ENCODE data around the gene EXTL1.

EXTL1 gene

DNA sequence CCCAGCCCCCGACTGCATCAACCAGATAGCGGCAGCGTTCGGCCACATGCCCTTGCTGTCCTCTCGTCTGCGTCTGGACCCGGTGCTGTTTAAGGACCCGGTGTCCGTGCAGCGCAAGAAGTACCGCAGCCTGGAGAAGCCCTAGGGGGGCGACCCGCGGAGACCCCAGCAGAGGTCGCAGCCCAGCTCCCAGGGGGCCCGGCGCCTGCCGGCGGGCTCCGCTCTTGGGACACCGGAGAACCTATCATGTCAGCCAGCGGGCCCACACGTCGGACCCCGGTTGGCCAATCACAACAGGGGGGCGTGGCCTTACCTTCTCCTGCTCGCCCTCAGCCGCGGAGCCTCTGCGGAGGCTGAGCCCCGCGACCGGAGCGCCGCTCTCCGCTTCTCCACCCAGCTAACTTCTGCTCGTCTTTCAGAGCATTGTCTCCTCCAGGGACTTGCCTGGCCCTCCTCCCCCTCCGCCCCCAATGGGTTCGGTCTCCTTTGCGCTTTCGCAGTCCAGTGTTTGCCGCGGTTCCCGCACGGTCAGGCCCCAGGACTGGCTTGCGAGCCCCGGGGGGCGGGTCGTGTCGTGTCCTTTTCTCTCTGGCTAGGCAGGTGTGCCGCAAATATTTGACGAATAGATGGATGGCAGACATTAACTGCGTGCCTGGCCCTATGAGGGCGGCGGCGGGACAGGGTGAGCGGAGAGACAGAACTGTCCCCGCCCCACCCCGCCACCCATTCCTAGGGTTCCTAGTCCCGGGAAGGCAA is 13.8 kb downstream of the EXTL1 start:
- H3K9me3 ChIP-seq: no peaks in the 10 kb centered on the region
- H3K4me3 ChIP-seq: peak overlapping the region; percentile 61
- H3K27me3 ChIP-seq (ENCODE audit: low read depth): no peaks in the 10 kb centered on the region
- H3K36me3 ChIP-seq (replicated peaks): no peaks in the 10 kb centered on the region
- peaks cover 11% of the 10 kb centered on the region for H3K4me1 ChIP-seq
- in situ Hi-C loops (cut with MboI; ENCODE audit: low sequenced_read_pairs): no loop called here
- peak; percentile 95 to 98 for DNase-seq (ENCODE audit: low spot score in 2 of 2)

DNA sequence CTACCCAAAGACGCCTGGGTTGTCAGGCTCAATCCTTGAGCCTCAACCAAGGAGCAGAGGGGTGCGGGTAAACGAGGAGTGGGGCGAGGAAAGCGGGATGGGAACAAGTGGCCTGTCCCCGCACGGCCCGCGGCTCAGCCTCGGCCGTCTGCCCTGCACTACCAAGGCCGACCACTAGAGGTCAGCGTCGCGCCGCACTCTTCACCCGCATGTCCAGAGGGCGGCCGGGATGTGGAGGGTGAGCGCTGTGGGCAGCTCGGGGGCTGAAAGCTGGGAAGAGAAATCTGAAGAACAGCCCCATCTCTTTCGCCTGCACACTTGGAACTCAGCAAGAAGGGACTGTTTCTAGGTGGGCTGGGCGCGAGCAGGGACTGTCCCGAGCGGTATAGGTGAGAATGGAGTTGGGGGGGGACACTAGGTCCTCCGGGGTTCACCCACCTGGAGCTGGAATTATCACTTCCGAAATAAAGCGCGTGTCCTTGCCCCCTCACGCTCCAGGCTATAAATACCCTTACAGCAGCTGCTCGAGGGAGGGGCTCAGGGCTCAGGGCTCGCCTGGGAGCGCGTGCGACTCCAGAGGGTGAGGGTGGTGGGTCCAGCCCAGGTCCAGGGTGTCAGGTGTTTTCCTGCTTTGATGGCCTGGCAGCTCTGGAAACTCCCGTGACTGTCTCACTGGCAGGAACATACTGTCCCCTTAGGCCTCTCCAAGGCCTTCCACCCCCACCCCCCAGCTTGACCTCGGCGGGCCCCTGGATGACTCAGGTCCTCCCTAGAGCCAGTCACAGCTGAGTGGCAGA is 14.6 kb downstream of the EXTL1 start:
- no peaks in the 10 kb centered on the region for H3K9me3 ChIP-seq
- H3K27me3 ChIP-seq (ENCODE audit: low read depth): no peaks in the 10 kb centered on the region
- H3K4me3 ChIP-seq: peak overlapping the region; percentile 61
- peaks cover 11% of the 10 kb centered on the region for H3K4me1 ChIP-seq
- H3K36me3 ChIP-seq (replicated peaks): no peaks in the 10 kb centered on the region
- in situ Hi-C loops (cut with MboI; ENCODE audit: low sequenced_read_pairs): no loop called here
- DNase-seq (ENCODE audit: low spot score in 2 of 2): peak; percentile 59 to 92

DNA sequence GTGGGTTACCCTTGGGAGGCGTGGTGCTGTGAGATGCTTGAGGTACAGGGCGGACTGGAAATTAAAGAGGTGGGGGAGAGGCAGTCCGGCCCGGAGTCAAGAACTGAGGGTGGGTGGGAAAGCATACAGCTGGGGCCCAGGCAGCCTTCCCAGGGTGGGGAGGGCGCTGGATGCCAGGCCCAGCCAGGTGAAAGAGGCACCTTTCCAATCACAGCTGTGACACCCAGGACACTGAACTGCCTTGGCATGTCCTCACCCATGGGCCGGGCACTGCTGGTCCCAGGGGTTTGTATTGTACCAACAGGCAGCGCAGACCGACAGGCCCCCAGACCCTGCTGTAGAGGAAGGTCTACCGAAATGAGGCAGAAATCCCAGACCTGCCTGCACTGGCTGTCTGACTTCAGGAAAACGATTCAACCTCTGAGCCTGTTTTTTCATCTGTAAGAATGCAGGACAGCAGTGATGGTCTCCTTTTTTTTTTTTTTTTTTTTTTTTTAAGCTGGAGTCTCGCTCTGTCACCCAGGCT is 15.2 kb downstream of the EXTL1 start:
- H3K4me3 ChIP-seq: no peak overlapping the region
- H3K4me1 ChIP-seq: peaks cover 11% of the 10 kb centered on the region
- H3K9me3 ChIP-seq: no peaks in the 10 kb centered on the region
- DNase-seq (ENCODE audit: low spot score in 2 of 2): no peak
- H3K36me3 ChIP-seq (replicated peaks): no peaks in the 10 kb centered on the region
- in situ Hi-C loops (cut with MboI; ENCODE audit: low sequenced_read_pairs): no loop called here
- no peaks in the 10 kb centered on the region for H3K27me3 ChIP-seq (ENCODE audit: low read depth)

DNA sequence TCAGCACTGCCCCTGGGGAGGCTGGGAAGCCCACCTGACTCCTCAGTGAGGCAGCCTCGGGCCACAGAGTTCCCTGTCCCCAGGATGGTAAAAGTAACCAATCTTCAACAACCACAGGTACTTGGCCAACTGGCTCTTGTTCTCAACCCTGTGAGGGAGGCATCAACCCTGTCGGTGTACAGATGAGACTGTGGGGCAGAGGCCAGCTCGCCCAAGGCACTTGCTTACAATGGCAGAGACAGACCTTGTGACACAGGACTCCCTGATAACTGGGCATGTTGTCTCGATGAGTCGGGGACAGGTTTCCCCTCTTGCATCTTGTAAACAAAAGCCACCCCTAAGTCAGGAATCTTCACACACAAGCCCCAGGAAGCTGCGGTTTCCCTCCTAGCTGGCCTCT is 16.3 kb downstream of the EXTL1 start:
- no peaks in the 10 kb centered on the region for H3K36me3 ChIP-seq (replicated peaks)
- H3K4me1 ChIP-seq: peaks cover 11% of the 10 kb centered on the region
- DNase-seq (ENCODE audit: low spot score in 2 of 2): no peak
- H3K9me3 ChIP-seq: no peaks in the 10 kb centered on the region
- no peak overlapping the region for H3K4me3 ChIP-seq
- in situ Hi-C loops (cut with MboI; ENCODE audit: low sequenced_read_pairs): no loop called here
- peaks cover 5% of the 10 kb centered on the region; the same call in 1 of the 2 replicates for H3K27me3 ChIP-seq (ENCODE audit: low read depth)

GRCh38 chr1:26038477-26038876 is 16.9 kb downstream of the EXTL1 start:
- Histone ChIP-seq H3K4me3 (no peak overlapping the region), H3K4me1 (peaks cover 11% of the 10 kb centered on the region), H3K36me3 (replicated peaks) (no peaks in the 10 kb centered on the region), H3K9me3 (no peaks in the 10 kb centered on the region), H3K27me3 (ENCODE audit: low read depth) (peaks cover 5% of the 10 kb centered on the region; the same call in 1 of the 2 replicates)
- DNase-seq (ENCODE audit: low spot score in 2 of 2): no peak
- in situ Hi-C loops (cut with MboI; ENCODE audit: low sequenced_read_pairs): no loop called here

DNA sequence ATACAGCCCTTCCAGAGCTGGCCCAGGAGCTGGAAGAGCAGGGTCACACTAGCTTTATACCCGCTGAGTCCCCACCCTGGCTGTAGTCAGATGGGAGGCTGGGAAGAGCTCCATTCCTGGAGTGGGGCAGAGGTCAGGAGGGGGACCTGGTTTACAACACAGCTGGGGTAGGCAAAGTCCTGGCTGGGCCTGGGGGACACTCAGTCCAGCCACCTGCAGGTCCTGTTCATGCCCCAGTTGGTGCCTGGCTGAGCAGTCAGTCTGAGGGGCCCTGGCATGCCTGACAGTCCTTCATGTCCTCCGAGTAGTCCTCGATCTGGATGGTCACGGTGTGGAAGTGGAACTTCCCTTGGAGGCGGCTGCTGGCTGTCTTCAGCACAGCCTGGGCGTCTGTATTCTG is 17.3 kb downstream of the EXTL1 start:
- Histone ChIP-seq H3K9me3 (no peaks in the 10 kb centered on the region), H3K4me1 (peaks cover 11% of the 10 kb centered on the region), H3K27me3 (ENCODE audit: low read depth) (peaks cover 5% of the 10 kb centered on the region; the same call in 1 of the 2 replicates), H3K36me3 (replicated peaks) (no peaks in the 10 kb centered on the region), H3K4me3 (no peak overlapping the region)
- in situ Hi-C loops (cut with MboI; ENCODE audit: low sequenced_read_pairs): no loop called here
- DNase-seq (ENCODE audit: low spot score in 2 of 2): no peak

DNA sequence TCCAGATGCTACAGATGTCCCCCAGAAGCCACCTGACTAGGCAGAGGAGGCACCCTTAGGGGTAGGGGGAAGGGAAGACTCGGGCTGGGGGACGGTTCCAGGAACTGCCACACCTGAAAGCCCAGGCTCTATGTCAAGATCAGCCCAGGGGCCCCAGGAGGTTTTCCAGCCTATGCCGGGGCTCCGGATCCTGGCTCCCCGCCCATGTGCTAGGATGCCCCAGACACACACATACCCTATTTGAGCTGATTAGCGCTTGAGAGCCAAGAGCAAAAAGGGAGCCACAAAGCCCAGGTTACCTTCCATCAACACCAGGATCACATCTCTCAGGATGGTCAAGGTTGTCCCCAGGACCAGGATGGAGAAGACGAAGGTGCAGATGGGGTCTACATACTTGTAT is 19.8 kb downstream of the EXTL1 start:
- DNase-seq (ENCODE audit: low spot score in 2 of 2): no peak
- Histone ChIP-seq H3K4me3 (no peak overlapping the region), H3K36me3 (replicated peaks) (no peaks in the 10 kb centered on the region), H3K27me3 (ENCODE audit: low read depth) (peaks cover 28% of the 10 kb centered on the region), H3K4me1 (peaks cover under 1% of the 10 kb centered on the region), H3K9me3 (no peaks in the 10 kb centered on the region)
- in situ Hi-C loops (cut with MboI; ENCODE audit: low sequenced_read_pairs): loop anchor here (5.0 kb wide), 1 partner anchor 116 kb away; the partner anchor contains the start of gene FAM110D

- Histone ChIP-seq H3K36me3 (replicated peaks) (no peaks in the 10 kb centered on the region), H3K27me3 (ENCODE audit: low read depth) (peaks cover 34% of the 10 kb centered on the region), H3K4me1 (no peaks in the 10 kb centered on the region), H3K9me3 (no peaks in the 10 kb centered on the region), H3K4me3 (no peak overlapping the region)
- DNase-seq (ENCODE audit: low spot score in 2 of 2): no peak
- in situ Hi-C loops (cut with MboI; ENCODE audit: low sequenced_read_pairs): loop anchor here (5.0 kb wide), 1 partner anchor 115 kb away; the partner anchor contains the start of gene FAM110D
Observed at GRCh38 chr1:26041978-26042377, 20.4 kb downstream of the EXTL1 start.

GRCh38 chr1:26043765-26044164 is 22.2 kb downstream of the EXTL1 start:
- in situ Hi-C loops (cut with MboI; ENCODE audit: low sequenced_read_pairs): loop anchor here (5.0 kb wide), 1 partner anchor 114 kb away; the partner anchor contains the start of gene FAM110D
- H3K27me3 ChIP-seq (ENCODE audit: low read depth): peaks cover 43% of the 10 kb centered on the region
- H3K4me3 ChIP-seq: no peak overlapping the region
- H3K36me3 ChIP-seq (replicated peaks): no peaks in the 10 kb centered on the region
- H3K4me1 ChIP-seq: no peaks in the 10 kb centered on the region
- no peak for DNase-seq (ENCODE audit: low spot score in 2 of 2)
- no peaks in the 10 kb centered on the region for H3K9me3 ChIP-seq

- in situ Hi-C loops (cut with MboI; ENCODE audit: low sequenced_read_pairs): loop anchor here (5.0 kb wide), 1 partner anchor 113 kb away; the partner anchor contains the start of gene FAM110D
- no peaks in the 10 kb centered on the region for H3K9me3 ChIP-seq
- no peaks in the 10 kb centered on the region for H3K4me1 ChIP-seq
- peaks cover 43% of the 10 kb centered on the region for H3K27me3 ChIP-seq (ENCODE audit: low read depth)
- no peaks in the 10 kb centered on the region for H3K36me3 ChIP-seq (replicated peaks)
- DNase-seq (ENCODE audit: low spot score in 2 of 2): no peak
- H3K4me3 ChIP-seq: no peak overlapping the region
Observed at GRCh38 chr1:26044414-26044813, 22.8 kb downstream of the EXTL1 start.

- Histone ChIP-seq H3K36me3 (replicated peaks) (no peaks in the 10 kb centered on the region), H3K4me1 (no peaks in the 10 kb centered on the region), H3K4me3 (no peak overlapping the region), H3K27me3 (ENCODE audit: low read depth) (peaks cover 43% of the 10 kb centered on the region), H3K9me3 (no peaks in the 10 kb centered on the region)
- in situ Hi-C loops (cut with MboI; ENCODE audit: low sequenced_read_pairs): loop anchor here (5.0 kb wide), 1 partner anchor 112 kb away; the partner anchor contains the start of gene FAM110D
- no peak for DNase-seq (ENCODE audit: low spot score in 2 of 2)
Observed at GRCh38 chr1:26044971-26045721, 23.6 kb downstream of the EXTL1 start.

GRCh38 chr1:26045722-26046245 is 24.2 kb downstream of the EXTL1 start, which contains the start of gene SLC30A2:
TSS of gene SLC30A2 (minus strand) at chr1:26046118. CDS start at chr1:26045896, 222 bp downstream.
- H3K27me3 ChIP-seq (ENCODE audit: low read depth): peaks cover 43% of the 10 kb centered on the region
- in situ Hi-C loops (cut with MboI; ENCODE audit: low sequenced_read_pairs): no loop called here
- no peak for DNase-seq (ENCODE audit: low spot score in 2 of 2)
- H3K36me3 ChIP-seq (replicated peaks): no peaks in the 10 kb centered on the region
- no peaks in the 10 kb centered on the region for H3K4me1 ChIP-seq
- no peaks in the 10 kb centered on the region for H3K9me3 ChIP-seq
- H3K4me3 ChIP-seq: no peak within 1 kb of the TSS

Measured in HAP-1 (cell line).